Fibroblast of the aortic adventitia (primary cell): ENCODE results near the gene THBS1. TPM values are rescaled to one million over a fixed set of nuclear protein-coding genes. Genes with fewer than 3 reads are reported as not detected.
A peak's percentile ranks its signal among the peaks of the same experiment; 100 is the strongest.

Experiments
- DNase-seq: peaks from one replicate; pipeline ENCODE4 v3.0.0-alpha.2; 2010; ENCODE audit warnings: low read depth
- H3K4me3 ChIP-seq: 2 replicates; pipeline ENCODE4 v1.5.1; 2011; ENCODE audit warnings: low read depth, mild to moderate bottlenecking, control low read depth, low read length, moderate library complexity
- CTCF ChIP-seq: IDR thresholded peaks from 2 replicates; pipeline ENCODE4 v1.5.1; 2011; ENCODE audit warnings: mild to moderate bottlenecking, low read length, control low read depth, inconsistent platforms; ENCODE audit not compliant: insufficient read depth
- total RNA-seq: library from RNA; depleted of rRNA; stranded (reverse); fragments of >200 nt; gene quantifications from 2 replicates; pipeline ENCODE4 v1.2.3, GENCODE V29; 2012; ENCODE audit warnings: low replicate concordance

Gene THBS1
- total RNA-seq, 1 donor: 141 TPM

- H3K4me3 ChIP-seq: peak overlapping the region; percentile 77
- peak; percentile 65 for DNase-seq
These were observed 2.9 kb downstream of the THBS1 start for GRCh38 chr15:39583596-39584265.

GRCh38 chr15:39584266-39584659 is 3.4 kb downstream of the THBS1 start:
- no peak for DNase-seq
- TF ChIP-seq CTCF: no peak
- H3K4me3 ChIP-seq: peak overlapping the region; percentile 77

More at GRCh38 chr15:39583596-39584265, 2.9 kb downstream of the THBS1 start:
- peak; percentile 50 for TF ChIP-seq CTCF

GRCh38 chr15:39584662-39585388 is 3.9 kb downstream of the THBS1 start:
- DNase-seq: peak; percentile 34
- no peak for TF ChIP-seq CTCF
- H3K4me3 ChIP-seq: peak overlapping the region; percentile 58

DNA sequence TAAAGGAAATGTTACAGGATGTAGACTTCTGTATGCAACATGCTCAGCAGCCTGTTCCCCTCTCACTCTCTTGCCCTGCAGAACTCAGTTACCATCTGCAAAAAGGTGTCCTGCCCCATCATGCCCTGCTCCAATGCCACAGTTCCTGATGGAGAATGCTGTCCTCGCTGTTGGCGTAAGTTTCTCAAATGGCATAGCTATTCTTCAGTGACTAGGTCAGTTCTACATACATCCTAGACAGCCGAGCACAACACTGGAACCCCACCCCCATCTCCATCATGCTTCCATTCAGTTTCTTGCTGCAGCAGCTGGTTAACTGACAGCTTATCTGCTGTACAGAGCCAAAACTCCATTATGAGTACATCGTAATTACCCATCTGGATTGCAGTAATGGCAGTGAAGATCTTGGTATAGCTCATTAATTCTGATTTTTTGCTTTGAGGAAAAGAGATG is 4.5 kb downstream of the THBS1 start:
- no peak for TF ChIP-seq CTCF
- peak overlapping the region; percentile 58 for H3K4me3 ChIP-seq
- DNase-seq: no peak

- peak overlapping the region; percentile 58 for H3K4me3 ChIP-seq
- DNase-seq: peak; percentile 24
These were observed 5.0 kb downstream of the THBS1 start for GRCh38 chr15:39585871-39586301.

More at GRCh38 chr15:39585871-39586301, 5.0 kb downstream of the THBS1 start:
- TF ChIP-seq CTCF: no peak
